GM23338 (cell line): ENCODE measurements around the gene PCGF3. TPM values are rescaled to one million over a fixed set of nuclear protein-coding genes. Genes with fewer than 3 reads are reported as not detected.

Experiments used
- ATAC-seq: fragments of 200-7000 bp; cut with Tn5 transposase; 3 replicates; pipeline ENCODE4 v1.9.1; 2020
- DNase-seq: peaks from one replicate; pipeline ENCODE4 v3.0.0-alpha.2; 2015; ENCODE audit warnings: low spot score
- H2AFZ ChIP-seq: fragments of 200-600 bp; sonication (generic); 2 replicates; pipeline ENCODE4 v1.8.0; 2016; ENCODE audit warnings: antibody characterized with exemption, mild to moderate bottlenecking, moderate library complexity
- H3F3A ChIP-seq: fragments of 200-600 bp; sonication (generic); replicated peaks from 2 replicates; pipeline ENCODE4 v1.8.0; 2017; ENCODE audit warnings: antibody characterized with exemption, mixed run types, low read depth
- H3K27ac ChIP-seq: fragments of 200-600 bp; sonication (generic); 2 replicates; pipeline ENCODE4 v1.6.1; 2016; ENCODE audit warnings: low read depth
- H3K27me3 ChIP-seq: fragments of 200-600 bp; sonication (generic); 2 replicates; pipeline ENCODE4 v1.8.0; 2016; ENCODE audit warnings: mild to moderate bottlenecking, mixed run types, moderate library complexity; ENCODE audit not compliant: insufficient read depth
- H3K36me3 ChIP-seq: fragments of 200-600 bp; sonication (generic); 2 replicates; pipeline ENCODE4 v1.8.0; 2016; ENCODE audit warnings: mild to moderate bottlenecking; ENCODE audit not compliant: insufficient read depth
- H3K4me1 ChIP-seq: fragments of 200-600 bp; sonication (generic); 2 replicates; pipeline ENCODE4 v1.8.0; 2016; ENCODE audit warnings: mild to moderate bottlenecking, moderate library complexity; ENCODE audit not compliant: insufficient read depth
- H3K4me2 ChIP-seq: fragments of 200-600 bp; sonication (generic); 2 replicates; pipeline ENCODE4 v1.7.1; 2017; ENCODE audit warnings: mixed run types
- H3K4me3 ChIP-seq: fragments of 200-600 bp; sonication (generic); 2 replicates; pipeline ENCODE4 v1.6.1; 2016; ENCODE audit warnings: mixed run types
- H3K79me2 ChIP-seq: fragments of 200-600 bp; sonication (generic); replicated peaks from 2 replicates; pipeline ENCODE4 v1.8.0; 2017; ENCODE audit warnings: mild to moderate bottlenecking; ENCODE audit not compliant: insufficient read depth
- H3K9me2 ChIP-seq: fragments of 200-600 bp; sonication (generic); 2 replicates; pipeline ENCODE4 v1.8.0; 2017; ENCODE audit not compliant: insufficient read depth
- H4K20me1 ChIP-seq: fragments of 200-600 bp; sonication (generic); replicated peaks from 2 replicates; pipeline ENCODE4 v1.8.0; 2017; ENCODE audit warnings: mild to moderate bottlenecking; ENCODE audit not compliant: insufficient read depth
- H3K27ac Mint-ChIP-seq: 2 replicates; pipeline ENCODE4 v1.8.0; 2020; ENCODE audit warnings: inconsistent platforms, mild to moderate bottlenecking, moderate library complexity, mixed read lengths
- H3K27me3 Mint-ChIP-seq: 3 replicates; pipeline ENCODE4 v1.8.0; 2022; ENCODE audit warnings: low read depth, mild to moderate bottlenecking, moderate library complexity, mixed read lengths, inconsistent platforms; ENCODE audit not compliant: insufficient read depth, poor library complexity
- H3K36me3 Mint-ChIP-seq: 3 replicates; pipeline ENCODE4 v1.8.0; 2021; ENCODE audit warnings: low read depth, mild to moderate bottlenecking, inconsistent platforms, moderate library complexity, mixed read lengths
- H3K4me1 Mint-ChIP-seq: 3 replicates; pipeline ENCODE4 v1.8.0; 2020; ENCODE audit warnings: mild to moderate bottlenecking, inconsistent platforms, mixed read lengths
- H3K4me3 Mint-ChIP-seq: 3 replicates; pipeline ENCODE4 v1.8.0; 2021; ENCODE audit warnings: moderate library complexity, mild to moderate bottlenecking, inconsistent platforms, mixed read lengths
- H3K9me3 Mint-ChIP-seq: 3 replicates; pipeline ENCODE4 v1.8.0; 2020; ENCODE audit warnings: moderate library complexity, mild to moderate bottlenecking, inconsistent platforms, mixed read lengths
- CREB1 ChIP-seq: fragments of 250-450 bp; sonication (Bioruptor Pico); IDR thresholded peaks from 2 replicates; pipeline ENCODE4 v1.5.0; 2020; ENCODE audit warnings: low read depth, mild to moderate bottlenecking, moderate library complexity
- CTCF ChIP-seq, 2 experiments: fragments of 200-600 bp in 1 of 2; sonication (generic) in 1 of 2; conservative IDR thresholded peaks; 2 replicates each; pipeline versions ENCODE4 v1.5.1 to v1.6.1; 2016 to 2017; ENCODE audit warnings: antibody characterized with exemption in 2 of 2, low read depth in 2 of 2, mild to moderate bottlenecking in 2 of 2, moderate library complexity in 1 of 2
- ETS1 ChIP-seq: IDR thresholded peaks from 2 replicates; pipeline ENCODE4 v1.6.1; 2016; ENCODE audit warnings: antibody characterized with exemption
- EZH2 ChIP-seq: fragments of 200-600 bp; sonication (generic); IDR thresholded peaks from one replicate; pipeline ENCODE4 v1.8.0; 2017; ENCODE audit warnings: antibody characterized with exemption, mild to moderate bottlenecking, low read depth; ENCODE audit not compliant: unreplicated experiment
- EZH2phosphoT487 ChIP-seq: fragments of 200-600 bp; sonication (generic); IDR thresholded peaks from one replicate; pipeline ENCODE4 v1.8.1; 2018; ENCODE audit warnings: antibody characterized with exemption; ENCODE audit not compliant: unreplicated experiment
- JUNB ChIP-seq: IDR thresholded peaks from one replicate; pipeline ENCODE4 v1.6.1; 2016; ENCODE audit warnings: antibody characterized with exemption; ENCODE audit not compliant: unreplicated experiment
- NANOG ChIP-seq: IDR thresholded peaks from 2 replicates; pipeline ENCODE4 v1.6.1; 2016; ENCODE audit warnings: antibody characterized with exemption, borderline replicate concordance
- POLR2AphosphoS5 ChIP-seq: IDR thresholded peaks from 2 replicates; pipeline ENCODE4 v1.6.1; 2016; ENCODE audit warnings: antibody characterized with exemption, low read depth
- STAT1 ChIP-seq: IDR thresholded peaks from one replicate; pipeline ENCODE4 v1.6.1; 2016; ENCODE audit warnings: antibody characterized with exemption; ENCODE audit not compliant: unreplicated experiment
- ZNF114 ChIP-seq: fragments of 250-450 bp; sonication (Bioruptor Pico); IDR thresholded peaks from 2 replicates; pipeline ENCODE4 v1.5.0; 2020; ENCODE audit warnings: mild to moderate bottlenecking, moderate library complexity
- ZNF331 ChIP-seq: fragments of 250-450 bp; sonication (Bioruptor Pico); IDR thresholded peaks from 2 replicates; pipeline ENCODE4 v1.5.0; 2020; ENCODE audit warnings: low read depth, mild to moderate bottlenecking, moderate library complexity
- polyA plus RNA-seq: library from polyadenylated mRNA; unstranded; fragments of >200 nt; fragmentation: Nextera tagmentation; extraction: Ambion mirVana; gene quantifications from 2 replicates; pipeline ENCODE4 v1.2.1, GENCODE V29; 2016
- total RNA-seq: library from RNA; depleted of rRNA; stranded (reverse); fragments of >200 nt; shearing (Covaris generic); gene quantifications from 2 replicates; pipeline ENCODE4 v1.2.3, GENCODE V29; 2014
- TF ChIP-seq, protein P1 (sequence below): IDR thresholded peaks from one replicate; pipeline ENCODE4 v1.6.1; 2018; ENCODE audit warnings: antibody characterized with exemption; ENCODE audit not compliant: unreplicated experiment

The PCGF3 gene
- total and polyA plus RNA-seq, 2 experiments from 2014 or later = 33.1 to 49.0 TPM

DNA sequence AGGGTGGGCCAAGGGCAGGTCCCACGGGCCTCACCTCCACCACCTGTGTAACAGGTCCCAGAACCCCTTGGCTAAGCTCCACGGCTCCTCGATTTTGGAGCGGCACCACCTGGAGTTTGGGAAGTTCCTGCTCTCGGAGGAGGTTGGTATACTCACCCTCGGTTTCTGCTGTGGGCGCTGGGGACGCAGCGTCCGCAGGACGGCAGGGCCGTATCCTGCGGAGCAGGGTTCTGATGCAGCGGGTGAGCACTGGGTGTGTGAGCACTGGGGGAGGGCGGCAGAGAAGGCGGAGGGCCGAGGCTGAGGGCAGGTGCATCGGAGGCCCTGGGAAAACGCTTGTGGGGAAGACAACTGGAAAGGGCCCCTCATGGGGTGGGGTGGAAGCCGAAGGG, 42.6 kb upstream of the PCGF3 start (continued):
- TF ChIP-seq CTCF (conservative IDR thresholded peaks at IDR 0.05; ENCODE audit: low read depth in 2 of 2) = no peak; a peak in 1 of 4 replicates
- no peak for TF ChIP-seq NANOG
- no peak for TF ChIP-seq CREB1
- no peak for TF ChIP-seq ZNF331 (CRISPR knock-in tag)
- no peak for TF ChIP-seq ZNF114 (CRISPR knock-in tag)
- no peak for TF ChIP-seq EZH2
- no peak for TF ChIP-seq ETS1

GRCh38 chr4:663438-664428, 41.9 kb upstream of the PCGF3 start:
- Histone ChIP-seq H3K4me3 (peak overlapping the region; percentile 87), H3F3A (0 out of 2 replicates have a peak, but pooled peaks cover 2% of the 10 kb centered on the region), H3K36me3 (no peaks in the 10 kb centered on the region), H3K79me2 (no peaks in the 10 kb centered on the region), H3K27ac (0 out of 2 replicates have a peak overlapping the region, but pooled peaks have one; percentile 50), H3K4me1 (no peaks in the 10 kb centered on the region), H3K27me3 (no peaks in the 10 kb centered on the region), H3K4me2 (peak overlapping the region; percentile 90), H4K20me1 (no peaks in the 10 kb centered on the region; the same call in 1 of the 2 replicates), H2AFZ (peak overlapping the region; percentile 94), H3K9me2 (no peaks in the 10 kb centered on the region)
- TF ChIP-seq EZH2 (no peak), JUNB (no peak), CTCF (conservative IDR thresholded peaks at IDR 0.05; ENCODE audit: low read depth in 2 of 2) (peak in 1 of 2 experiments; percentile 43; a peak in 2 of 4 replicates), EZH2phosphoT487 (no peak), NANOG (no peak), ZNF331 (CRISPR knock-in tag) (no peak), POLR2AphosphoS5 (peak; percentile 71), STAT1 (no peak)
- TF ChIP-seq, protein P1, sequence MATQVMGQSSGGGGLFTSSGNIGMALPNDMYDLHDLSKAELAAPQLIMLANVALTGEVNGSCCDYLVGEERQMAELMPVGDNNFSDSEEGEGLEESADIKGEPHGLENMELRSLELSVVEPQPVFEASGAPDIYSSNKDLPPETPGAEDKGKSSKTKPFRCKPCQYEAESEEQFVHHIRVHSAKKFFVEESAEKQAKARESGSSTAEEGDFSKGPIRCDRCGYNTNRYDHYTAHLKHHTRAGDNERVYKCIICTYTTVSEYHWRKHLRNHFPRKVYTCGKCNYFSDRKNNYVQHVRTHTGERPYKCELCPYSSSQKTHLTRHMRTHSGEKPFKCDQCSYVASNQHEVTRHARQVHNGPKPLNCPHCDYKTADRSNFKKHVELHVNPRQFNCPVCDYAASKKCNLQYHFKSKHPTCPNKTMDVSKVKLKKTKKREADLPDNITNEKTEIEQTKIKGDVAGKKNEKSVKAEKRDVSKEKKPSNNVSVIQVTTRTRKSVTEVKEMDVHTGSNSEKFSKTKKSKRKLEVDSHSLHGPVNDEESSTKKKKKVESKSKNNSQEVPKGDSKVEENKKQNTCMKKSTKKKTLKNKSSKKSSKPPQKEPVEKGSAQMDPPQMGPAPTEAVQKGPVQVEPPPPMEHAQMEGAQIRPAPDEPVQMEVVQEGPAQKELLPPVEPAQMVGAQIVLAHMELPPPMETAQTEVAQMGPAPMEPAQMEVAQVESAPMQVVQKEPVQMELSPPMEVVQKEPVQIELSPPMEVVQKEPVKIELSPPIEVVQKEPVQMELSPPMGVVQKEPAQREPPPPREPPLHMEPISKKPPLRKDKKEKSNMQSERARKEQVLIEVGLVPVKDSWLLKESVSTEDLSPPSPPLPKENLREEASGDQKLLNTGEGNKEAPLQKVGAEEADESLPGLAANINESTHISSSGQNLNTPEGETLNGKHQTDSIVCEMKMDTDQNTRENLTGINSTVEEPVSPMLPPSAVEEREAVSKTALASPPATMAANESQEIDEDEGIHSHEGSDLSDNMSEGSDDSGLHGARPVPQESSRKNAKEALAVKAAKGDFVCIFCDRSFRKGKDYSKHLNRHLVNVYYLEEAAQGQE = no peak
- DNase-seq (peak; percentile 84), ATAC-seq (peak; percentile 78)
- H3K27me3 Mint-ChIP-seq = peaks cover 8% of the 10 kb centered on the region
- peaks cover 12% of the 10 kb centered on the region for H3K36me3 Mint-ChIP-seq
- H3K4me1 Mint-ChIP-seq = no peaks in the 10 kb centered on the region; the same call in 2 of the 3 replicates
- no peaks in the 10 kb centered on the region; the same call in 2 of the 3 replicates for H3K9me3 Mint-ChIP-seq
- no peak overlapping the region for H3K27ac Mint-ChIP-seq
- peak overlapping the region; percentile 83 for H3K4me3 Mint-ChIP-seq
